Central memory CD8-positive, alpha-beta T cell (primary cell): Measurements from ENCODE around the gene SLAMF7.
A peak's percentile ranks its signal among the peaks of the same experiment; 100 is the strongest.
"Not testable (repeated sequence)": the region's sequence is repeated elsewhere in the genome, so short reads cannot be mapped to it uniquely, and the experiment has no call there.

Source experiments
- ATAC-seq: fragments of 150-1000 bp; cut with Tn5 transposase; replicated peaks from 2 replicates; pipeline ENCODE4 v1.10.0; 2022; ENCODE audit warnings: mild to moderate bottlenecking, moderate FRiP score, moderate number of reproducible peaks; ENCODE audit not compliant: poor library complexity, severe bottlenecking; ENCODE audit errors: extremely low read depth
- DNase-seq, 2 donors: peaks; one replicate each; pipeline ENCODE4 v3.0.0; 2021; ENCODE audit warnings: low spot score in 2 of 2
- H3K27ac Mint-ChIP-seq: one replicate; pipeline ENCODE4 v1.8.0; 2022; ENCODE audit warnings: low read depth, mild to moderate bottlenecking, moderate library complexity, mixed read lengths
- H3K27me3 Mint-ChIP-seq: one replicate; pipeline ENCODE4 v1.8.0; 2022; ENCODE audit warnings: mixed read lengths
- H3K36me3 Mint-ChIP-seq: one replicate; pipeline ENCODE4 v1.8.0; 2022; ENCODE audit warnings: mild to moderate bottlenecking, moderate library complexity, mixed read lengths; ENCODE audit not compliant: insufficient read depth
- H3K4me1 Mint-ChIP-seq: one replicate; pipeline ENCODE4 v1.8.0; 2022; ENCODE audit warnings: mixed read lengths
- H3K4me3 Mint-ChIP-seq: one replicate; pipeline ENCODE4 v1.8.0; 2022; ENCODE audit warnings: mild to moderate bottlenecking, moderate library complexity, mixed read lengths
- H3K9me3 Mint-ChIP-seq: one replicate; pipeline ENCODE4 v1.8.0; 2022; ENCODE audit warnings: mixed read lengths

Gene SLAMF7

DNA sequence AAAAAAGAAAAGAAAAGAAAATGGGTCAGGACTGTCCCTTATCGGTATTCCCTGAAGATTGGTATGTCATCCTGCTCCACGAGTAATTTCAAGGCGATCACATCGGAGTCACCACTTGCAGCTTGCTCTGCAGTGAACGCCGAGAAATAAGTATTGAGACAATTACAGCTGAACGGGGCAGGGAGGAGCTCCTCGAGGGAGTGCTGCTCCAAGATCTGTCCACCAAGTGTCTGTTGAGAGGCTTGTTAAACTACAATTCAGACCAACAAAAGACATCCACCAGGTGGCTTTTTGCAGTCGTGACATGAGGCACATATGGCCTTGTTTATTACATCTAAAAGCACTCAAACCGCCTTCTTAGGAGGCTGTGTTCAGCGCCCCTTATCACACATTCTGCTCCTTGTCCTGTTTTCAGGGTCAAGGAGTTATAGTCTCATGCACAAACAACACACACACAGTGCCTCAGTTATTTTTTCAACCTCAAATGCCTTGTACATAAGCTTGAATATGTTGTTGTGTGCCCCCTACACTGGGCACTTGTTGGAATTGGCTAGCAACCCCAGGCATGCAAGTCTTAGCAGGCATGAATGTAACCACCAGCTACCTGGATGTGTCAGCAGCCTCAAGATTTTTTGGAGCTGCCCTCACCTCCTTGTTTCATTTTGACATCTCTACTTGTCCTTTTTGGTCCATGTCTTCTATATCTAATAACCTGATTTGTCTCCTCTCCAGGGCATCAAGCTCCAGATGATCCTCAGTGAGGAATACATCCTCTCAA lies 14.4 kb upstream of the SLAMF7 start:
- no peaks in the 10 kb centered on the region for H3K36me3 Mint-ChIP-seq
- H3K9me3 Mint-ChIP-seq: no peaks in the 10 kb centered on the region
- DNase-seq (no peak), ATAC-seq (no peak)
- H3K27ac Mint-ChIP-seq: peak overlapping the region; percentile 63
- H3K4me3 Mint-ChIP-seq: no peak overlapping the region
- peaks cover 29% of the 10 kb centered on the region for H3K4me1 Mint-ChIP-seq
- H3K27me3 Mint-ChIP-seq: no peaks in the 10 kb centered on the region

DNA sequence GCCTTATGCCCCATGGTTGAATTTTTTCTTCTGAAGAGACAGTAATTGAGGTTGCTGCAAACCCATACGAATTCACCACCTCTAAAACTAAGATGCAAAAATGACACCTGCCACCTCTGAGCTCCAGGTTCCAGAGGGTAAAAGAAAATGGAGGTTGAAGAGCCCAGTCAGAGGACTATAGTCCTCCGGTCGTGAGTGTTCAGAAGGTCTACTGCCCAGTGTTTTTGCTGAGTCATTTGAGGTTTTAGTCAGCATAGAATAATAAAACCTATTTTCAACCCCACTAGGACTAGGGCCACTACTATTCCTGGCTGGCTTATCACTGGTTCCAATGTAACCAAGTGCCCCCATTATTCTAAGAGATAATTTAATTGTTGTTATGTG lies 12.9 kb upstream of the SLAMF7 start:
- no peak for ATAC-seq
- Mint-ChIP-seq H3K36me3 (no peaks in the 10 kb centered on the region), H3K27ac (no peak overlapping the region), H3K27me3 (no peaks in the 10 kb centered on the region), H3K4me3 (no peak overlapping the region), H3K4me1 (peaks cover 17% of the 10 kb centered on the region), H3K9me3 (no peaks in the 10 kb centered on the region)
- no peak for DNase-seq

DNA sequence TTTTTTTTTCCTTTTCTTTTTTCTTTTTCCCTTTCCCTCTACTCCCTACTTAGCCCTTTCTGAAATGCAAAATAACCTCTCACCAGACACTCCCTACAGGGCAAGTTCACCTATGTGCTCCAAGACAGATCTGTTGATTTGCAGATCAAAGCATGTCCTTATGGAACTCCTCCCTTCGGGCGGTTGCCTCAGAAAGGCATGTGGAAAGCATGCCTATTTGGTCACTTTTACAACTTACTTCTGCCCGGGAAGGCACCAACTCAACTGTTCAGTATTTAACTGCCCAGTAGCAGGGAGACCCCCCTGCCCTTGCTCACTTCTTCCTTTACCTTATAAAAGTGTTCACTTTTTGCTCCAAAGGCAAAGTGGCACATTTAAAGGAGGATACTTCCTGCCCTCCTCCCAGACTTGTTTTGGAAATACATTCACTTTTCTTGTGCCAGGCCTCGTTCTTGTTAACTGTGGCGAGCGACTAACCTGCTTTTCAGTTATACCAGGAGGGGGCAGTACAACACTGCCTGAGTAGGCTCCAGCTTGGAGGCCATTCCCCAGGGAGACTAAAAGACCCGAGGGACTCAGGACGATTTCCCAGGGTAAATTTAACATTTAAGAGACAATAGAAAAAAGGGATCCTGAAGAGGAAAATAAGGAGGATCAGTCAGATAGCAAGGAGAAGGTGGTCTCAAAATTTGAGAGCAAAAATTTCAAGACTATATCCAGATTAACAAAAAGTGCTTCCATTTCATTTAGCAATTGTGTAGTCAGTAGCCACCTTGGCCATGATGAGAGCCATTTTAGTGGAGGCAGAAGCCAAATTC lies 12.3 kb upstream of the SLAMF7 start:
- Mint-ChIP-seq H3K27ac (no peak overlapping the region), H3K4me1 (peaks cover 20% of the 10 kb centered on the region), H3K9me3 (no peaks in the 10 kb centered on the region), H3K36me3 (no peaks in the 10 kb centered on the region), H3K4me3 (no peak overlapping the region), H3K27me3 (no peaks in the 10 kb centered on the region)
- ATAC-seq (peak; percentile 71), DNase-seq (peak; percentile 41 to 58)

DNA sequence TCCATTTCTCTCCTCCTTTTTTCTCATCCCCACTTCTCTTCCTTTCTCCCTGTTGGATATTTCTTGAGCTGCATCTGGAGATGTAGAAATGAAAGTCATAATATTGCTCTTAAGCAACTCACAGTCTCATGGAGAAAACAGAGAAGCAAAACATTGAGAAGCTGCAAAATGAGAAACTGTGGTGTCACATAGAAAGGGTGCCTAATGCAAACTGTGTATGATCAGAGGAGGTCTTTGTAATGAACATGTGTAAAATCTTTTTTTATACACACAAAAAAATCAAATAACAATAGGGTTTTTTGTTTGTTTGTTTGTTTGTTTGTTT lies 11.8 kb upstream of the SLAMF7 start:
- DNase-seq: no peak
- H3K9me3 Mint-ChIP-seq: no peaks in the 10 kb centered on the region
- ATAC-seq: no peak
- H3K4me3 Mint-ChIP-seq: no peak overlapping the region
- H3K27me3 Mint-ChIP-seq: no peaks in the 10 kb centered on the region
- H3K4me1 Mint-ChIP-seq: peaks cover 22% of the 10 kb centered on the region
- H3K36me3 Mint-ChIP-seq: no peaks in the 10 kb centered on the region
- no peak overlapping the region for H3K27ac Mint-ChIP-seq

DNA sequence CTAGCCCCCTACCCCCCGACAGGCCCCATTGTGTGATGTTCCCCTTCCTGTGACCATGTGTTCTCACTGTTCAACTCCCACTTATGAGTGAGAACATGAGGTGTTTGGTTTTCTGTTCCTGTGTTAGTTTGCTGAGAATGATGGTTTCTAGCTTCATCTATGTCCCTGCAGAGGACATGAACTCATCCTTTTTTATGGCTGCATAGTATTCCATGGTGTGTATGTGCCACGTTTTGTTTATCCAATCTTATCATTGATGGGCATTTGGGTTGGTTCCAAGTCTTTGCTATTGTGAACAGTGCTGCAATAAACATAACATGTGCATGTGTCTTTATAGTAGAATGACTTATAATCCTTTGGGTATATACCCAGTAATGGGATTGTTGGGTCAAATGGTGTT lies 7.5 kb upstream of the SLAMF7 start:
- not testable (repeated sequence) for H3K9me3 Mint-ChIP-seq

DNA sequence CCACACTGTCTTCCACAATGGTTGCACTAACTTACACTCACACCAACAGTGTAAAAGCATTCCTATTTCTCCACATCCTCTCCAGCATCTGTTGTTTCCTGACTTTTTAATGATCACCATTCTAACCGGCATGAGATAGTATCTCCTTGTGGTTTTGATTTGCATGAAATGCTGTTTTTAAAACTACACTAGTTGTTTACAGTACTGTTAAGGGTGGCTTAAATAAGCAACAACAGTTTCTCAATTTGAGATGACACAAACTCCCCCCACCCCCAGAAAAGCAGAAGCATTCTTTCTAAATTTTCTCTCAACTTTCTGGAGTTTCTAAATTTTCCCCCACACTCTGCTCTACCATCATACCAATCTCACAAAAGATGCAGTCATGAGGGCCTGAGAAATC lies 7.1 kb upstream of the SLAMF7 start:
- peaks cover 2% of the 10 kb centered on the region for H3K36me3 Mint-ChIP-seq
- peak overlapping the region; percentile 33 for H3K4me3 Mint-ChIP-seq
- no peaks in the 10 kb centered on the region for H3K27me3 Mint-ChIP-seq
- ATAC-seq: no peak
- peaks cover 7% of the 10 kb centered on the region for H3K9me3 Mint-ChIP-seq
- peaks cover 33% of the 10 kb centered on the region for H3K4me1 Mint-ChIP-seq
- peak overlapping the region; percentile 67 for H3K27ac Mint-ChIP-seq
- DNase-seq: no peak

More for the DNA sequence above, 7.5 kb upstream of the SLAMF7 start:
- DNase-seq, ATAC-seq, H3K27me3 Mint-ChIP-seq, H3K36me3 Mint-ChIP-seq, H3K4me3 Mint-ChIP-seq: not testable (repeated sequence)
- Mint-ChIP-seq H3K4me1 (peaks cover 33% of the 10 kb centered on the region), H3K27ac (peak overlapping the region; percentile 67)

DNA sequence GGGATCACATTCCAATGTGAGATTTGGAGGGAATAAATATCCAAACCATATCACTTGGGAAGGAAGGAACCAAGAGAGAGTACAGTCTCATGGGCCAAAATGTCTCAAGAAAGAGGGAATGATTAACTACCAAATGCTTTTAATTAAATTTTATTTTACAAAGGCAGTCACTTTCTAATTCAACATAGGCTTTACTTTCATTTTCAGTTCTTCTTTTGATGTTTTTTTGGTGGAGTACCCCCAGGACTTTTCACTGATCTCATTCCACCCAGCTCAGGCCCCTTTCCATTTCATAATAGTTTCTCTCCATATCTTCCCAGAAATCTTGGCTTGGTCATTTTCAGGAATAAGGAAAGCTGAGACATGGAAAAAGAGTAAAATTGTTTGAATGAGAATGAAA lies 5.1 kb upstream of the SLAMF7 start:
- no peak for DNase-seq
- peak overlapping the region; percentile 33 for H3K4me3 Mint-ChIP-seq
- peak overlapping the region; percentile 67 for H3K27ac Mint-ChIP-seq
- H3K36me3 Mint-ChIP-seq: peaks cover 2% of the 10 kb centered on the region
- ATAC-seq: no peak
- H3K27me3 Mint-ChIP-seq: no peaks in the 10 kb centered on the region
- peaks cover 44% of the 10 kb centered on the region for H3K4me1 Mint-ChIP-seq
- peaks cover 7% of the 10 kb centered on the region for H3K9me3 Mint-ChIP-seq

DNA sequence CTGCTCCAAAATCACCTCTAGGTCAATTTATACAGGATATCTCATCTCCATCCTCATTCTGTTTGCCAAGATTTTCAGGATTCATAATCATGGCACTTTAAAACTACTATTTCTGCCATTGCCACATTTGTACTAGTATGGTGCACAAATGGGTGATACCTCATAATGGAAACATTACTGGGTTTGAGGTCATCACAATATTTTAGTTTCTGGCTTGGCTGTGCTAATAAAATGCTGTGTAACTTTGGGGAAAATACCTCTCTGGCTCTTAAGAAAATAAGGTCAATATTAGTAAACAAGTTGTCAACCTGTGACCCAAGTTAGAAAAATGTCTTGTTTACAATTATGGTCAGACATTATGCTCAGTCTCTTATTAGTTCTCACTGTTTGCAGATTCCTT lies 4.7 kb upstream of the SLAMF7 start:
- peaks cover 2% of the 10 kb centered on the region for H3K36me3 Mint-ChIP-seq
- DNase-seq (no peak), ATAC-seq (no peak)
- peak overlapping the region; percentile 67 for H3K27ac Mint-ChIP-seq
- peak overlapping the region; percentile 33 for H3K4me3 Mint-ChIP-seq
- H3K9me3 Mint-ChIP-seq: peaks cover 7% of the 10 kb centered on the region
- no peaks in the 10 kb centered on the region for H3K27me3 Mint-ChIP-seq
- H3K4me1 Mint-ChIP-seq: peaks cover 48% of the 10 kb centered on the region

DNA sequence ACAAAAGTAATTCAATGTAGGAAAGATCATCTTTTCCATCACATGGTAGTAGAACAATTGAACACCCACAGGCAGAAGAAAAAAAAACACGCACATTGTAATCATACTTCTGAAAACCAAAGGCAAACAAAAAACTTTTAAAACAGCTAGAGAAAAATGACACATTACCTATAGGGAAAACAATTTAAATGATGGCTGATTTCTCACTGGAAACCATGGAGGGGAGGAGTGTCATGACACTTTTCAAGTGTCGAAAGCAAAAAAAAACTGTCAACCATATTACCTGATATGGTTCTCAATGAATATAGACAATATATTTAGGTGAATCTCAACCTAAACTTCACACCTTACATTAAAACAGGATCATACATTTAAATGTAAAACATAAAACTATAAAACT lies 776 bp upstream of the SLAMF7 start:
- ATAC-seq: no peak
- Mint-ChIP-seq H3K9me3 (no peaks in the 10 kb centered on the region), H3K4me3 (peak overlapping the region; percentile 84), H3K4me1 (peaks cover 62% of the 10 kb centered on the region), H3K27ac (peak overlapping the region; percentile 78), H3K36me3 (peaks cover 9% of the 10 kb centered on the region), H3K27me3 (no peaks in the 10 kb centered on the region)
- DNase-seq: no peak

DNA sequence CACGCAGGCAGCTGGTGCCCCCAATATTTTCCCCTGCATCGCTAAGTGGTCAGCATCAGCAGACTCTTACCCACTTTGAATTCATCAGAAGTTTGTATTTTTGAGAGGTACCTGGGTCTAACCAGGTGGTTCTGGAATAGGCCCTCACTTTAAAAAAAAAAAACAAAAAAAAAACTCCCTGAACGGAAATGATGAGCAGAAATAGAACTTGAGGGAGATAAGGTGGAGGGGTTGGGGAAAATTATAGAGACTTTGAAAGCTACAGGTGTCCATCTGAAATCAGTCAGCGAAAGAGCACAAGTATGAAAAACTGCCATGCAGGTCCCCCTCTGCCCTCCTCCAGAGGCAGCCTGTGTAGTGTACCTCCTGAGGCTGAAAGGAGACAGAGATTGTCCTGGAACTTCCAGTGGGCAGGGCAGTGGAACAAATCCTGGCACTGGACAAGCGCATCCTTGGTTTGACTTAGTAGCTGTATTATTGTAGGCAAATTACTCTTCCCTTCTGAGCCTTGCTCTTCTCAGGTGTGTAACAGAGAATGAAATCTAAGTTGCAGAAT lies 1.2 kb downstream of the SLAMF7 start:
- Mint-ChIP-seq H3K27ac (peak overlapping the region; percentile 88), H3K36me3 (peaks cover 14% of the 10 kb centered on the region), H3K27me3 (no peaks in the 10 kb centered on the region), H3K4me3 (peak overlapping the region; percentile 84), H3K4me1 (peaks cover 66% of the 10 kb centered on the region), H3K9me3 (no peaks in the 10 kb centered on the region)
- DNase-seq (no peak), ATAC-seq (no peak)

DNA sequence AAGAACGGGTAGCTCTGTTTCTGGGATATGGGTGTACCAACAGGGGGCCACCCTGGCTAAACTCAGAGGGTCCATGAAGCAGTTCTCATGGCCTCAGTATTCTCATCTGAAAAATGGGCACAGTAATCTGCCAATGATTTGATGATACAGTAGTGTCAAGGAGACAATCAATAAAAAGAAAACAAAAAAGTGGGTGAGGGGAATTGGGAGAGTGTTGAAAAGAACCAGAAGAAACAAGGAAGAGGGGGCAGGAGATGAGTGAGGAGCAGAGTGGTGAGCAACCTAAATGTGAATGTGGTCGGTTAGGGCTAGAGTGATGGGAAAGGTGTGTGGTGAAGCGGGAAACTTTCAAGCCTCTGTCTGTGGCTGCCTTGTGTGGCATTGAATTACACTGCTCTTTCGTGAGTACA lies 2.0 kb downstream of the SLAMF7 start:
- ATAC-seq: no peak

DNA sequence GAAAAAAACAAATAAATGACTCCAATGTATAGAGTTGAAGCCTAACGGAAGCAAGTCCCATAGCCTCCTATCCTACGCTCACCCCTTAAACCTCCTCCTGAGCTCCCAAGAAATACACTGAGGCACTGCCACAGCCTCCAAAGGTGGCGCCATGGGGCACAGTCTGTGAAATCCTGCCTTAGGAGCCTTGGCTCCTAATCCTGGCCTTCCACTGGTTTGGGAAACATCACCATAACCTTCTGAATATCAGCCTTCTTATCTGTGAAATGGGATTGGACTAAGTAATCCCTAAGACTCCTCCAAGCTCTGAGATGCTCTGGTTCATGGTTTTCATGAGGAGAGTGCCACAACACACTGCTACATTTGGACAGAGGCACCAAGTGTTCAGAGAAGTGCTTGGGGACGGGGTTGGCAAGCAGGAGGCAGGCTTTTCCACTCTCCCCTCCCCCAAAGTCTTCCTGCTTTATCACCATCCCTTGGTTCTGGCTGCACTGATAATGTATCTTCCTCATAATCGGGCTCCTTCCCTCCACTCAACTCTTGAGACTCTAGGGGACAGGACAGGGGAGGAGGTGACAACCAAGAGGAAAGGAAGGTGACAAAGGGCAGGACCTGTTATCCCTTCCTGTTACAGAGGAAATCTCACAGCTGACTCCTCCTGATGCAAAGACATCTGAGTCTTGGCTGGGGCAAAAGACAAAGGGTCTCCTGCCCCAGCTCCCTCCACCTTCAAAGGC lies 2.7 kb downstream of the SLAMF7 start:
- Mint-ChIP-seq H3K27ac (peak overlapping the region; percentile 88), H3K4me3 (peak overlapping the region; percentile 84), H3K27me3 (no peaks in the 10 kb centered on the region), H3K9me3 (no peaks in the 10 kb centered on the region), H3K4me1 (peaks cover 82% of the 10 kb centered on the region), H3K36me3 (peaks cover 17% of the 10 kb centered on the region)
- ATAC-seq (no peak), DNase-seq (no peak)

More for the DNA sequence above, 2.0 kb downstream of the SLAMF7 start:
- Mint-ChIP-seq H3K9me3 (no peaks in the 10 kb centered on the region), H3K27ac (peak overlapping the region; percentile 88), H3K4me1 (peaks cover 75% of the 10 kb centered on the region), H3K27me3 (no peaks in the 10 kb centered on the region), H3K4me3 (peak overlapping the region; percentile 84), H3K36me3 (peaks cover 14% of the 10 kb centered on the region)
- DNase-seq: no peak
